ENCODE measurements around the gene PDLIM3.
A peak's percentile ranks its signal among the peaks of the same experiment; 100 is the strongest.
"Not testable (repeated sequence)": the region's sequence is repeated elsewhere in the genome, so short reads cannot be mapped to it uniquely, and the experiment has no call there.

Gene PDLIM3

GRCh38 chr4:185538806-185539205, 3.5 kb upstream of the PDLIM3 start:
- Mint-ChIP-seq H3K27ac (no peak overlapping the region), H3K27me3 (no peaks in the 10 kb centered on the region)
- ATAC-seq = no peak

GRCh38 chr4:185536411-185536709, 1.1 kb upstream of the PDLIM3 start:
- Mint-ChIP-seq H3K36me3 (no peaks in the 10 kb centered on the region), H3K27ac (no peak overlapping the region), H3K9me3 (no peaks in the 10 kb centered on the region), H3K27me3 (peaks cover 12% of the 10 kb centered on the region), H3K4me1 (no peaks in the 10 kb centered on the region), H3K4me3 (no peak overlapping the region)
- ATAC-seq = no peak

More at GRCh38 chr4:185538806-185539205, 3.5 kb upstream of the PDLIM3 start:
- Mint-ChIP-seq H3K4me1 (no peaks in the 10 kb centered on the region), H3K36me3 (no peaks in the 10 kb centered on the region), H3K4me3 (no peak overlapping the region), H3K9me3 (no peaks in the 10 kb centered on the region)

GRCh38 chr4:185535612-185536410, 504 bp upstream of the PDLIM3 start:
- Mint-ChIP-seq H3K27me3 (peaks cover 12% of the 10 kb centered on the region), H3K4me3 (peak overlapping the region; percentile 15), H3K36me3 (no peaks in the 10 kb centered on the region), H3K27ac (no peak overlapping the region), H3K4me1 (no peaks in the 10 kb centered on the region), H3K9me3 (no peaks in the 10 kb centered on the region)
- no peak for ATAC-seq

- Mint-ChIP-seq H3K27ac (no peak overlapping the region), H3K27me3 (peaks cover 21% of the 10 kb centered on the region), H3K4me1 (no peaks in the 10 kb centered on the region), H3K9me3 (no peaks in the 10 kb centered on the region), H3K36me3 (no peaks in the 10 kb centered on the region), H3K4me3 (peak overlapping the region; percentile 61)
- ATAC-seq = no peak
Measured at GRCh38 chr4:185534511-185534865, 819 bp downstream of the PDLIM3 start.

- no peaks in the 10 kb centered on the region for H3K36me3 Mint-ChIP-seq
- no peak overlapping the region for H3K4me3 Mint-ChIP-seq
- H3K27me3 Mint-ChIP-seq = peaks cover 35% of the 10 kb centered on the region
- ATAC-seq = no peak
- H3K9me3 Mint-ChIP-seq = no peaks in the 10 kb centered on the region
- no peak overlapping the region for H3K27ac Mint-ChIP-seq
- no peaks in the 10 kb centered on the region for H3K4me1 Mint-ChIP-seq
Measured at GRCh38 chr4:185532795-185533324, 2.4 kb downstream of the PDLIM3 start.

GRCh38 chr4:185532293-185532692, 3.0 kb downstream of the PDLIM3 start:
- Mint-ChIP-seq H3K27ac (no peak overlapping the region), H3K27me3 (peaks cover 35% of the 10 kb centered on the region), H3K4me1 (no peaks in the 10 kb centered on the region), H3K4me3 (no peak overlapping the region), H3K36me3 (no peaks in the 10 kb centered on the region), H3K9me3 (no peaks in the 10 kb centered on the region)
- ATAC-seq = no peak

- H3K27ac Mint-ChIP-seq, H3K4me1 Mint-ChIP-seq, H3K9me3 Mint-ChIP-seq, H3K36me3 Mint-ChIP-seq, H3K4me3 Mint-ChIP-seq, ATAC-seq: not testable (repeated sequence)
- H3K27me3 Mint-ChIP-seq = peaks cover 40% of the 10 kb centered on the region
Measured at GRCh38 chr4:185531654-185532053, 3.7 kb downstream of the PDLIM3 start.

GRCh38 chr4:185529413-185529812, 5.9 kb downstream of the PDLIM3 start:
- ATAC-seq = no peak
- no peak overlapping the region for H3K4me3 Mint-ChIP-seq
- H3K27ac Mint-ChIP-seq = no peak overlapping the region
- no peaks in the 10 kb centered on the region for H3K36me3 Mint-ChIP-seq
- peaks cover 8% of the 10 kb centered on the region for H3K9me3 Mint-ChIP-seq
- peaks cover 45% of the 10 kb centered on the region for H3K27me3 Mint-ChIP-seq
- no peaks in the 10 kb centered on the region for H3K4me1 Mint-ChIP-seq

GRCh38 chr4:185524888-185525863, 10.1 kb downstream of the PDLIM3 start:
- Mint-ChIP-seq H3K27me3 (peaks cover 31% of the 10 kb centered on the region), H3K4me3 (no peak overlapping the region), H3K27ac (no peak overlapping the region), H3K4me1 (no peaks in the 10 kb centered on the region), H3K36me3 (no peaks in the 10 kb centered on the region), H3K9me3 (peaks cover 8% of the 10 kb centered on the region)
- ATAC-seq = no peak

GRCh38 chr4:185523862-185524261, 11.4 kb downstream of the PDLIM3 start:
- no peaks in the 10 kb centered on the region for H3K36me3 Mint-ChIP-seq
- no peaks in the 10 kb centered on the region for H3K4me1 Mint-ChIP-seq
- peaks cover 18% of the 10 kb centered on the region for H3K27me3 Mint-ChIP-seq
- H3K9me3 Mint-ChIP-seq = peaks cover 8% of the 10 kb centered on the region
- H3K27ac Mint-ChIP-seq = no peak overlapping the region
- no peak for ATAC-seq
- no peak overlapping the region for H3K4me3 Mint-ChIP-seq

GRCh38 chr4:185522451-185522850, 12.9 kb downstream of the PDLIM3 start:
- ATAC-seq = no peak
- no peaks in the 10 kb centered on the region for H3K4me1 Mint-ChIP-seq
- H3K27me3 Mint-ChIP-seq = peaks cover 10% of the 10 kb centered on the region
- H3K9me3 Mint-ChIP-seq = peaks cover 8% of the 10 kb centered on the region
- H3K27ac Mint-ChIP-seq = no peak overlapping the region
- H3K4me3 Mint-ChIP-seq = no peak overlapping the region
- H3K36me3 Mint-ChIP-seq = no peaks in the 10 kb centered on the region

GRCh38 chr4:185520119-185520518, 15.2 kb downstream of the PDLIM3 start:
- Mint-ChIP-seq H3K27me3 (no peaks in the 10 kb centered on the region), H3K4me3 (no peak overlapping the region), H3K36me3 (no peaks in the 10 kb centered on the region), H3K4me1 (no peaks in the 10 kb centered on the region), H3K9me3 (no peaks in the 10 kb centered on the region), H3K27ac (no peak overlapping the region)
- no peak for ATAC-seq

GRCh38 chr4:185518494-185518893, 16.8 kb downstream of the PDLIM3 start:
- Mint-ChIP-seq H3K27ac (no peak overlapping the region), H3K4me3 (no peak overlapping the region), H3K36me3 (no peaks in the 10 kb centered on the region), H3K4me1 (peaks cover 5% of the 10 kb centered on the region), H3K27me3 (peaks cover 9% of the 10 kb centered on the region), H3K9me3 (no peaks in the 10 kb centered on the region)
- ATAC-seq = no peak

GRCh38 chr4:185518069-185518468, 17.2 kb downstream of the PDLIM3 start:
- ATAC-seq = no peak

GRCh38 chr4:185515248-185515647, 20.1 kb downstream of the PDLIM3 start:
- H3K9me3 Mint-ChIP-seq = no peaks in the 10 kb centered on the region
- ATAC-seq = no peak
- H3K36me3 Mint-ChIP-seq = no peaks in the 10 kb centered on the region
- H3K4me1 Mint-ChIP-seq = peaks cover 11% of the 10 kb centered on the region
- peaks cover 34% of the 10 kb centered on the region for H3K27me3 Mint-ChIP-seq
- no peak overlapping the region for H3K27ac Mint-ChIP-seq
- no peak overlapping the region for H3K4me3 Mint-ChIP-seq

More at GRCh38 chr4:185518069-185518468, 17.2 kb downstream of the PDLIM3 start:
- no peaks in the 10 kb centered on the region for H3K36me3 Mint-ChIP-seq
- no peak overlapping the region for H3K27ac Mint-ChIP-seq
- H3K9me3 Mint-ChIP-seq = no peaks in the 10 kb centered on the region
- H3K27me3 Mint-ChIP-seq = peaks cover 13% of the 10 kb centered on the region
- no peak overlapping the region for H3K4me3 Mint-ChIP-seq
- H3K4me1 Mint-ChIP-seq = peaks cover 9% of the 10 kb centered on the region

Data from stimulated activated memory B cell treated with anti-CD40 and anti-IgM and Interleukin-4, amounts not matched to agents 10 μg/mL and 1 μg/mL and 100 μg/mL, for 72 hours (primary cell).